ENCODE results near the gene TMEM179. TPM values are rescaled to one million over a fixed set of nuclear protein-coding genes. Genes with fewer than 3 reads are reported as not detected.

Gene TMEM179
- total RNA-seq, 2 experiments from 2014 or later = not detected

- Mint-ChIP-seq H3K9me3 (no peaks in the 10 kb centered on the region), H3K27me3 (peaks cover 17% of the 10 kb centered on the region), H3K4me3 (no peak overlapping the region), H3K36me3 (no peaks in the 10 kb centered on the region), H3K27ac (no peak overlapping the region), H3K4me1 (no peaks in the 10 kb centered on the region)
- ATAC-seq (ENCODE audit: low read depth) = no peak
- POLR2A ChIA-PET = no interaction called here
- no peak for DNase-seq
Measured at GRCh38 chr14:104544362-104544961, 60.1 kb downstream of the TMEM179 start.

GRCh38 chr14:104542871-104543830, 61.4 kb downstream of the TMEM179 start:
- Mint-ChIP-seq H3K27me3 (peaks cover 18% of the 10 kb centered on the region), H3K27ac (no peak overlapping the region), H3K4me3 (no peak overlapping the region), H3K4me1 (no peaks in the 10 kb centered on the region), H3K9me3 (no peaks in the 10 kb centered on the region), H3K36me3 (no peaks in the 10 kb centered on the region)
- DNase-seq = no peak
- no peak for ATAC-seq (ENCODE audit: low read depth)
- POLR2A ChIA-PET = no interaction called here

DNA sequence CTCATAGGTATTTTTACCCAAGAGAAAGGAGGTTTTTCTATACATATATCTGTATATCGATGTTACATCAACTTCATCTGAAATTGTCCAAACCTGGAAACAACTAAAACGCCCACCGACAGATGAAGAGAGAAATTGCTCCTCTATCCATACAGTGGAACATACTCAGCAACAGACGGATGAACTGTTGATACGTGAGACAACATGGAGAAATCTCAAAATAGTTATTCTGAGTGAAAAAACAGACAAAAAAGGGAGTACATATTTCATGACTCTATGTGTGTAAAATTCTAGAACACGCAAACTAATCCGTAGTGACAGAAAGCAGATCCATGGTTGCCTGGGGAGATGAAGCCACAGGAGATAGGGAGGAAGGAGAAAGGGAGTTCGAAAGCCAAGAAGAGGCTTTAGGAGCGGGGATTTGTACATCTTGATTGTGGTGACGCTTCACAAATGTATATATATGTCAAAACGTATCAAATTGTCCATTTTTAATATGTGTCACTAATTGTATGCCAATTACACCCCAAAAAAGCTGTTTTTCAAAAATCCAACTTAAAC, 62.6 kb downstream of the TMEM179 start:
- POLR2A ChIA-PET = no interaction called here
- Mint-ChIP-seq H3K4me1 (peaks cover 2% of the 10 kb centered on the region), H3K9me3 (no peaks in the 10 kb centered on the region), H3K36me3 (no peaks in the 10 kb centered on the region), H3K27ac (no peak overlapping the region), H3K4me3 (no peak overlapping the region), H3K27me3 (peaks cover 19% of the 10 kb centered on the region)
- ATAC-seq (ENCODE audit: low read depth) (no peak), DNase-seq (no peak)

Other genes starting within 250 kb of the TMEM179 start
- not detected for gene C14orf180, start 25.0 kb downstream of the TMEM179 start, total RNA-seq
- 100 to 1,000 TPM; 107 to 110 TPM for gene INF2, start 84.8 kb upstream of the TMEM179 start, total RNA-seq
- 1 to 10 TPM; 2.4 to 2.8 TPM for gene ADSS1, start 119.5 kb upstream of the TMEM179 start, total RNA-seq
- gene SIVA1, start 148.4 kb upstream of the TMEM179 start, total RNA-seq = 100 to 1,000 TPM; 110 to 126 TPM
- gene AKT1, start 191.0 kb upstream of the TMEM179 start, total RNA-seq = 100 to 1,000 TPM; 178 to 181 TPM
- 1 to 10 TPM; 6.7 to 6.9 TPM for gene ZBTB42, start 196.3 kb upstream of the TMEM179 start, total RNA-seq